MCF 10A (cell line): Measurements from ENCODE around the gene ODAPH. TPM values are rescaled to one million over a fixed set of nuclear protein-coding genes. Genes with fewer than 3 reads are reported as not detected.
"Not testable (repeated sequence)": the region's sequence is repeated elsewhere in the genome, so short reads cannot be mapped to it uniquely, and the experiment has no call there.

Source experiments
- BruUV-seq: library from RNA; stranded (reverse); fragments of 400-500 nt; replicated peaks from 2 replicates; lab custom pipeline; 2021; lab: Mats Ljungman, UMichigan
- CTCF ChIA-PET: fragments of 300-600 bp; sonication (Branson Sonifier 250); formaldehyde crosslinking; extraction: SDS; loops from one replicate; lab custom pipeline; 2021; ENCODE audit warnings: antibody characterized with exemption, inconsistent platforms; lab: Yijun Ruan, JAX
- POLR2A ChIA-PET: fragments of 300-600, 350-650 bp; sonication (Branson Sonifier 250); formaldehyde crosslinking; extraction: SDS; loops from one replicate; lab custom pipeline; 2020; ENCODE audit warnings: antibody characterized with exemption, inconsistent platforms; lab: Yijun Ruan, JAX
- DNase-seq: peaks from one replicate; pipeline ENCODE4 v3.0.0-alpha.2; 2018; ENCODE audit not compliant: unreplicated experiment
- H3K27ac Mint-ChIP-seq: one replicate; pipeline ENCODE4 v1.8.0; 2022; ENCODE audit warnings: mild to moderate bottlenecking, low read depth, mixed read lengths; ENCODE audit not compliant: unreplicated experiment
- H3K27me3 Mint-ChIP-seq: one replicate; pipeline ENCODE4 v1.8.0; 2022; ENCODE audit warnings: mixed read lengths; ENCODE audit not compliant: insufficient read depth, unreplicated experiment
- H3K36me3 Mint-ChIP-seq: one replicate; pipeline ENCODE4 v1.8.0; 2022; ENCODE audit warnings: mild to moderate bottlenecking, moderate library complexity, mixed read lengths; ENCODE audit not compliant: insufficient read depth, unreplicated experiment
- H3K4me1 Mint-ChIP-seq: one replicate; pipeline ENCODE4 v1.8.0; 2022; ENCODE audit warnings: mixed read lengths; ENCODE audit not compliant: insufficient read depth, unreplicated experiment
- H3K4me3 Mint-ChIP-seq: one replicate; pipeline ENCODE4 v1.8.0; 2022; ENCODE audit warnings: mild to moderate bottlenecking, moderate library complexity, mixed read lengths; ENCODE audit not compliant: unreplicated experiment
- H3K9me3 Mint-ChIP-seq: one replicate; pipeline ENCODE4 v1.8.0; 2022; ENCODE audit warnings: mixed read lengths; ENCODE audit not compliant: unreplicated experiment
- CTCF ChIP-seq: fragments of 200-600 bp; IDR thresholded peaks from one replicate; pipeline ENCODE4 v1.8.0; 2022; ENCODE audit warnings: antibody characterized with exemption, mild to moderate bottlenecking; ENCODE audit not compliant: unreplicated experiment
- intact Hi-C: fragments of 100-400 bp; cut with micrococcal nuclease; formaldehyde crosslinking; loops from 2 replicates; pipeline ENCODE4 v1.14.1; 2022
- total RNA-seq: library from RNA; stranded (reverse); gene quantifications from 2 replicates; pipeline ENCODE4 v1.2.3, GENCODE V29; 2022

ODAPH gene
- total RNA-seq, 1 experiment from 2014 or later: not detected

- H3K4me3 Mint-ChIP-seq: no peak overlapping the region
- H3K36me3 Mint-ChIP-seq: peaks cover 45% of the 10 kb centered on the region
- ChIA-PET POLR2A (interaction anchor here (0.6 to 4.6 kb wide), 8 partner anchors 10 to 629 kb away, joined by 3 to 66 read pairs (median 18); partner anchors contain the start of genes G3BP2 and USO1), CTCF (interaction anchor here (0.5 kb wide), 1 partner anchor 9 kb away, joined by 3 read pairs; no protein-coding TSS in a partner anchor)
- TF ChIP-seq CTCF: no peak
- intact Hi-C loops: no loop called here
- no peak for DNase-seq
- BruUV-seq: no TSS peak
- no peaks in the 10 kb centered on the region for H3K27me3 Mint-ChIP-seq
- no peaks in the 10 kb centered on the region for H3K9me3 Mint-ChIP-seq
- peaks cover 15% of the 10 kb centered on the region for H3K4me1 Mint-ChIP-seq
- H3K27ac Mint-ChIP-seq: no peak overlapping the region
Observed at GRCh38 chr4:75516144-75516543, 39.7 kb upstream of the ODAPH start.

- CTCF ChIA-PET, DNase-seq, H3K27me3 Mint-ChIP-seq, H3K4me3 Mint-ChIP-seq, intact Hi-C loops, H3K27ac Mint-ChIP-seq, POLR2A ChIA-PET, BruUV-seq, H3K9me3 Mint-ChIP-seq: not testable (repeated sequence)
- Mint-ChIP-seq H3K4me1 (peaks cover 14% of the 10 kb centered on the region), H3K36me3 (peaks cover 62% of the 10 kb centered on the region)
Observed at GRCh38 chr4:75519452-75519851, 36.4 kb upstream of the ODAPH start.

- Mint-ChIP-seq H3K9me3 (no peaks in the 10 kb centered on the region), H3K27me3 (no peaks in the 10 kb centered on the region), H3K4me1 (no peaks in the 10 kb centered on the region), H3K4me3 (no peak overlapping the region), H3K27ac (no peak overlapping the region), H3K36me3 (peaks cover 62% of the 10 kb centered on the region)
- intact Hi-C loops: no loop called here
- no TSS peak for BruUV-seq
- no peak for TF ChIP-seq CTCF
- no peak for DNase-seq
- CTCF ChIA-PET: interaction anchor here (0.6 kb wide), 1 partner anchor 9 kb away, joined by 3 read pairs; no protein-coding TSS in a partner anchor
- POLR2A ChIA-PET: interaction anchor here (3.9 kb wide), 1 partner anchor 11 kb away, joined by 35 read pairs; the partner anchor contains the start of genes RCHY1 and THAP6
Observed at GRCh38 chr4:75525086-75525485, 30.8 kb upstream of the ODAPH start.

- CTCF ChIA-PET: interaction anchor here (0.8 kb wide), 1 partner anchor 11 kb away, joined by 3 read pairs; no protein-coding TSS in a partner anchor
Observed at GRCh38 chr4:75525910-75526309, 30.0 kb upstream of the ODAPH start.

More at GRCh38 chr4:75525910-75526309, 30.0 kb upstream of the ODAPH start:
- no peak for DNase-seq
- H3K36me3 Mint-ChIP-seq: peaks cover 66% of the 10 kb centered on the region
- POLR2A ChIA-PET: interaction anchor here (0.7 to 3.9 kb wide), 2 partner anchors 12 to 42 kb away, joined by 3 to 35 read pairs; partner anchors contain the start of genes RCHY1 and THAP6
- no peaks in the 10 kb centered on the region for H3K27me3 Mint-ChIP-seq
- H3K4me3 Mint-ChIP-seq: no peak overlapping the region
- no peak for TF ChIP-seq CTCF
- H3K9me3 Mint-ChIP-seq: no peaks in the 10 kb centered on the region
- H3K4me1 Mint-ChIP-seq: no peaks in the 10 kb centered on the region
- BruUV-seq: no TSS peak
- H3K27ac Mint-ChIP-seq: no peak overlapping the region
- intact Hi-C loops: no loop called here
